IPS DF 19.7 (cell line): ENCODE results near the gene CTPS1.

Source experiments
- DNase-seq: peaks from one replicate; pipeline ENCODE4 v3.0.0-alpha.2; 2013; ENCODE audit warnings: low read depth, low spot score

The CTPS1 gene

DNA sequence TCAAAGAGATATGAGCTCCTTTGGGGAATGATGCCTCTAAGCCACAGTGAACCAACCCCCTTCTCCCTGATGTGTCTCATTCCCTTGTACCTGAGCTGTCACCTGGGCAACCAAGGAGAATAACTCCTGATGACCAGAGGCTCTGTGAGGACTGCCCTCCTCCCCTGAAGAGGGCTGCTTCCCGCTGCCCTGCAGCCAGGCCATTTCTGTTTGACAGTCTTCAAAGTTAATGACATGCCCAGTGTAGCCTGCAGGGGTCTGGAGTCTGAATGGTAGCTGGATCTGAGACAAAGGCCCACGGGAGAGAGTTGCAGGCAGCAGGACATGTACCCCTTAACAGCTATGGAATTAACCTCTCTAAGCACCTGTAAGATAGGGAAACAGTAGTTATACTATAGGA is 45.5 kb downstream of the CTPS1 start:
- DNase-seq: no peak

DNA sequence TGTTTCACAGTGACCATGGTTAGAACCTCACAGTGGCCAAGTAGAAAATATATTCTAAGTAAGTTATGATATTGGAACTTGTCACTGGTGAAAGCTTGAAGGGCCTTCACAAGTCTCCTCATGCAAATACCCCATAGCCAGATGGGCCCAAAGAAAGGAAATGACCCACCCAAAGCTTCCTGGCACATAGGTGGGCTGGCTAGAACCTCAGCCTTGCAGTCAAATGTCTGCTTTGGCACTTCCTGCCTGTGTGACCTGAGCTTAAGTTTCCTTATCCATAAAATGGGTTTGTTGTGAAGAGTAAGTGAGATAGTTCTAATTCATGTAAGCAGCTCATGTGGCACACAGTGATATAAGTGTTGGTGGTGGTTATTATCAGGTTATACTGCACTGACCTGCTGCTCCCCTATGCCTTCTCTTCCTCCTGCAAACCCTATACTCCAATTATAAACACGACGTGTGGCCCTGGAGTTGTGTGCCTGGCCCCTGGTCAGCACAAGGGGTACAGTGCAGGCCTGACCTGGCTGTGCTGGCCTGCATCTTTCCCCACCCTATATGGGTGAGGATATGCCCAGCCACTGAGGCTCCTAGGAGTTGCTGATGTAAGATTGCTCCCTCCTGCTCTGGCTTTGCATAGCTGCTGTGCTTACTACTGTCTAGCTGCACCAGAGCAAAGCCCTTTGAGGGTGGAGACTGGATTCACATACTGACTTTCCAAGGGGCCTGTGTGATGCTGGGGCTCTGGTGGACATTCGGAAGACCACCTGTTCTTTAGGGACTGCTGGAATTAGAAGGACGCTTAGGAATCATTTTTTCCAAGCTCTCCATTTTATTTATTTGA is 46.7 kb downstream of the CTPS1 start:
- no peak for DNase-seq

GRCh38 chr1:41028034-41028642 is 48.6 kb downstream of the CTPS1 start:
- no peak for DNase-seq

GRCh38 chr1:41030872-41031616 is 51.5 kb downstream of the CTPS1 start:
- no peak for DNase-seq

DNA sequence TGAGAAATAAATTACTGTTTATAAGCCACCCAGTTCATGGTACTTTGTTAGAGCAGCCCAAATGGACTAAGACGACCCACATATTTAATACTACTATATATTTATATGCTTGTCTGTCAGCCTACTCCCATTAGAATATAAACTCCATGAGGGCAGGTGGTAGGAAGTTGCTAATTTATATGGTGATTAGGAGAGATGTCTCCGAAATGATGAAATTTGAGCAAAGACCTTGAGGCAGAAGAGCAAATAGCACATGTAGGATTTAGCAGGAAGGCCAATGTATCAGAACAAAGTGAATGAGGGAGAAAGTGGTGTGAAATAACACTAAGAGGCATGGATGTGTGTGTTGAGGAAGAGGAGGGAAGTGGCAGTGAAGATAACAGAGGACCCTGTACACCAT is 52.7 kb downstream of the CTPS1 start:
- no peak for DNase-seq

DNA sequence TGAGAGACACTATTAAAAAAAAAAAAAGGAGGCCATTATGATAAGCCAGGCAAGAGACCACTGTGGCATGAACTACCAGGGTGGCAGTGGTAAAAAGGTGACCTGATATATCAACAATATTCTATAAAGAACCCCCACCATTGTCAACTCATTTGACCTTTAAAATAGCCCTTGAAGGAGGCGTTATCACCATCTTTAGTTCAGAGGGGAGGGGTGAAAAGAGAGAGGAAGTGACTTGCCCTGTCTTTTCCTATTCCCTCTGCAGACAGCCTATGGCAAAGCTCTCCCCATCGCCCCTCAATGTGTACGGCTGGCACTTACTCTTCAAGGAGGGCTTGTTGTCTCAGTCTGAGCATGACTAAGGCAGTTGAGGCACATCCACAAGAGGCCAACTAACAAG is 53.8 kb downstream of the CTPS1 start:
- DNase-seq: no peak

- DNase-seq: no peak
These were observed 57.8 kb downstream of the CTPS1 start for GRCh38 chr1:41037116-41037903.

GRCh38 chr1:41038110-41038509 is 58.6 kb downstream of the CTPS1 start:
- DNase-seq: no peak

DNA sequence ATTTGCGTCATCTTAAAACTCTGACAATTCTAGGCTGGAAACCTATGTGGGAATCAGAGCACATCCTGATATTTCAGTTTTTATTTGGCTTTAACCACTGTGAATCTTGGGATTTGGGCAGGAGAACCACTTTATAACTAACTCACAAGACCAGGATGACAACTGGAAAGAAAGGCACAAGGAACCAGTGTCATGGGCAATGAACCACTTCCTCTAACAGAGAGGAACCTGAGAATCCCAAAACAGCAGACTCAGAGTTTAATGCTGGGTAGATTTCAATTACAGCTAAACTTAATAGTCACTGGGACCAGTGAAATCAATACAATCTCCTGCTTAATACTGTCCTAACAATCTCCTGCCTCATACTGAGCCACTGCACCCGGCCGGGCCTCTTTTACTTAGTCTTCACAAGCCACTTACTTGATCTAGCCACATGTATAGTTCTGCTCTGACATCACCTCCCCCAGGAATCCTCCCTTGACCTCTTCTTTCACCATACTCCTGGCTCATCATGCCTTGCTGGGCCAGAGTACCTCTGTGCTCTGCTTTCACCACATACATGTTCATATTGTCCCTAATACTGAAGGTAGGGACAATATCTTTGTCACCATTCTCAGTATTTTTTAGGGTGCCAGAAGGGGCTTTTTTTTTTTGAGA is 62.2 kb downstream of the CTPS1 start:
- DNase-seq: no peak

GRCh38 chr1:41044187-41044586 is 64.7 kb downstream of the CTPS1 start:
- DNase-seq: no peak

DNA sequence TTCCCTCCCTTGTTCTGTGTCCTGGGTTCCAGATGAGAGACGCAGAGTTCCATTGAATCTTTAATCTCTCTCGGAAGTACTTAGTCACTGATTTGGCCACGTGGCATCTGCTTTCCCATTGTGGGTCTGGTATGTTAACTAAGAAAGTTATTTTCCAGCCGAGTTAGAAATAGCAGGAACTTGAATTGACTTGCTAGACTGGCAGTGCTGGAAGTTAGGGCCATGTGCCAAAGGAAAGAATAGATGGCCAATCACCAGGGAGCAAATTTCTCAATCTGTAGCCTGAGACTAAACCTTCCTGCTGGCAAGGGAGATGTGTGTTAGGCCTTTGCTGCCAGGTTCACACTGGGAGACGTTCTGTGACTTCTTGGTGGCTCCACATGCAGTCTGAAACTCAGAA is 66.2 kb downstream of the CTPS1 start:
- DNase-seq: no peak

- DNase-seq: no peak
These were observed 66.9 kb downstream of the CTPS1 start for GRCh38 chr1:41046347-41046775.

- DNase-seq: no peak
These were observed 69.0 kb downstream of the CTPS1 start for GRCh38 chr1:41048540-41048939.

DNA sequence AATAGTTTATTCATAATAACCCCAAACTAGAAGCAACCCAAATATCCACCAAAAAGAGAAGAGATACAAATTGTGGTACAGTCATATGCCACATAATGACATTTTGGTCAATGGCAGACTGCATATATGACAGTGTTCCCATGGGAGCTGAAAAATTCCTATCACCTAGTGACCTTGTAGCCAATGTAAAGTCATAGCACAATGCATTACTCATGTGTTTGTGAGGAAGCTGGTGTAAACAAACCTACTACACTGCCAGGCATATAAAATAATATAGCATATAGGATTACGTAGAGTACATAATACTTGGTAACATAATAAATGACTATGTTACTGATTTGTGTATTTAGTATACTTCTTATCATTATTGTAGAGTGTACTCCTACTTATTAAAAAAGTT is 71.5 kb downstream of the CTPS1 start:
- no peak for DNase-seq

DNA sequence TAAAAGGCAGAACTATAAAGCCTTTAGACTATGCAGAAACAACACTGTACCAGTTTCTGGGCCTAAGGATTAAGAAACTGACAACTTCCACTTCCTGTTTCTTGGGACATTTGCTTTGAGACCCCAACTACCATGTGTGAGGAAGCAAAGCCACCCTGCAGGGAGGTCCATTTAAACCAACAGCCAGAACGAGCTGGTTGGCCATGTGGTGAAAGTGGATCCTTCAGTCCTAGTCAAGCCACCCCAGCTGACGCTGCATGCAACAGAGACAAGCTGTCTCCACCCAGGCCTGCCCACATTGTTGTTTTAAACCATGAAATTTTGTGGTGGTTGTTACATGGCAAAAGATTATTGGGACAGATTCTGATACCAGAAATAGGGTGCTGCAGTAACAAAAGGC is 73.8 kb downstream of the CTPS1 start:
- DNase-seq: no peak

GRCh38 chr1:41056907-41057306 is 77.4 kb downstream of the CTPS1 start:
- no peak for DNase-seq
